ENCODE data around the gene C4orf50. TPM values are rescaled to one million over a fixed set of nuclear protein-coding genes. Genes with fewer than 3 reads are reported as not detected.
"Not testable (repeated sequence)": the region's sequence is repeated elsewhere in the genome, so short reads cannot be mapped to it uniquely, and the experiment has no call there.

C4orf50 gene
- total RNA-seq, 2 donors from 2014 or later = 0.34 to 2.1 TPM

GRCh38 chr4:6017030-6017429, 1.2 kb downstream of the C4orf50 start:
- Mint-ChIP-seq H3K27me3 (peaks cover 12% of the 10 kb centered on the region), H3K27ac (no peak overlapping the region), H3K4me3 (no peak overlapping the region), H3K9me3 (no peaks in the 10 kb centered on the region), H3K4me1 (no peaks in the 10 kb centered on the region), H3K36me3 (ENCODE audit: low read depth) (no peaks in the 10 kb centered on the region)
- no peak for ATAC-seq (replicated peaks)

GRCh38 chr4:6013564-6013963, 4.7 kb downstream of the C4orf50 start:
- Mint-ChIP-seq H3K9me3 (no peaks in the 10 kb centered on the region), H3K4me1 (no peaks in the 10 kb centered on the region), H3K36me3 (ENCODE audit: low read depth) (no peaks in the 10 kb centered on the region), H3K27ac (no peak overlapping the region), H3K4me3 (no peak overlapping the region), H3K27me3 (peaks cover 23% of the 10 kb centered on the region)
- no peak for ATAC-seq (replicated peaks)

- Mint-ChIP-seq H3K36me3 (ENCODE audit: low read depth) (no peaks in the 10 kb centered on the region), H3K27ac (no peak overlapping the region)
Measured at GRCh38 chr4:6012200-6012599, 6.0 kb downstream of the C4orf50 start.

DNA sequence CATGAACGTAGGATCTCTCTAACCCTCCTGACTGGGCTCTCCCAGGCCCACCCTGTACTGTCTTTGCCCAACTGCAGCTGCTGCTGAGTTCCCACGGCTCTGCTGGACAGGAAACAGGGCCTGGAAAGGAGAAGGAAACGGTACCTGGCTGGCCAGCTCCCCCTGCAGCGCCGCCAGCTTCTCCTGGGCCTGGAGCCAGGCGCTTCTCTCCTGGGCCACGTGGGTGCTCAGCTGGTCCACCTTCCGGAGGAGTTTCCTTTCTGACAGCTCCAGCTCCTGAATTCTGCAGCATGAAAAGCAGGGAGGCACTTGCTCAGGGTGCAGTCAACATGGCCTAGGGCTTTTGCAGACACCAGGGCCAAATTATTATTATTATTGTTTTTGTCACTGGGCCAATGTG, 6.5 kb downstream of the C4orf50 start:
- ATAC-seq (replicated peaks) = no peak
- H3K36me3 Mint-ChIP-seq (ENCODE audit: low read depth) = no peaks in the 10 kb centered on the region
- H3K9me3 Mint-ChIP-seq = no peaks in the 10 kb centered on the region
- H3K27me3 Mint-ChIP-seq = peaks cover 27% of the 10 kb centered on the region
- no peak overlapping the region for H3K4me3 Mint-ChIP-seq
- no peaks in the 10 kb centered on the region for H3K4me1 Mint-ChIP-seq
- no peak overlapping the region for H3K27ac Mint-ChIP-seq

More at GRCh38 chr4:6012200-6012599, 6.0 kb downstream of the C4orf50 start:
- Mint-ChIP-seq H3K4me3 (no peak overlapping the region), H3K4me1 (no peaks in the 10 kb centered on the region), H3K27me3 (peaks cover 24% of the 10 kb centered on the region), H3K9me3 (no peaks in the 10 kb centered on the region)
- no peak for ATAC-seq (replicated peaks)

GRCh38 chr4:6011271-6011671, 7.0 kb downstream of the C4orf50 start:
- Mint-ChIP-seq H3K4me3 (no peak overlapping the region), H3K4me1 (no peaks in the 10 kb centered on the region), H3K27me3 (peaks cover 27% of the 10 kb centered on the region), H3K36me3 (ENCODE audit: low read depth) (no peaks in the 10 kb centered on the region), H3K9me3 (no peaks in the 10 kb centered on the region), H3K27ac (no peak overlapping the region)
- ATAC-seq (replicated peaks) = no peak

DNA sequence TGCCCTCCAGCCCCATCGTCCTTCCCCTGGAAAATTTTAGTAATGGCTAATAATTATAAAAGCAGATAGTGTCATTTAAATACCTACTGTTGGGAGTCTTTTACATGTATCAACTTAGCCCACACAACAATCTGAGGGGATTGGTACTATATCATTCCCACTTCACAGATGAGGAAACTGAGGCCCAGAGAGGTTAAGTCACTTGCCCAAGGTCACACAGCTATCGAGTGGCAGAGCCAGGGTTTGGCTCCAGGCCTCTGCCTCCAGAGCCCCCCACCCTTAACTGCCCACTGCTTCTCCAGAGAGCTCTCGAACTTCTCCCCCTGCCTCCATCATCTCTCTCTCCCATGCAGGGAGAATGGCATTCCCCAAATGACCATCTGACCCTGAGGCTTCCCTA, 7.4 kb downstream of the C4orf50 start:
- H3K9me3 Mint-ChIP-seq = no peaks in the 10 kb centered on the region
- peaks cover 27% of the 10 kb centered on the region for H3K27me3 Mint-ChIP-seq
- no peak for ATAC-seq (replicated peaks)
- no peaks in the 10 kb centered on the region for H3K36me3 Mint-ChIP-seq (ENCODE audit: low read depth)
- H3K4me3 Mint-ChIP-seq = no peak overlapping the region
- no peaks in the 10 kb centered on the region for H3K4me1 Mint-ChIP-seq
- no peak overlapping the region for H3K27ac Mint-ChIP-seq

GRCh38 chr4:6009452-6009851, 8.8 kb downstream of the C4orf50 start:
- Mint-ChIP-seq H3K27me3 (peaks cover 27% of the 10 kb centered on the region), H3K4me1 (no peaks in the 10 kb centered on the region), H3K36me3 (ENCODE audit: low read depth) (no peaks in the 10 kb centered on the region), H3K9me3 (no peaks in the 10 kb centered on the region), H3K4me3 (no peak overlapping the region), H3K27ac (no peak overlapping the region)
- no peak for ATAC-seq (replicated peaks)

DNA sequence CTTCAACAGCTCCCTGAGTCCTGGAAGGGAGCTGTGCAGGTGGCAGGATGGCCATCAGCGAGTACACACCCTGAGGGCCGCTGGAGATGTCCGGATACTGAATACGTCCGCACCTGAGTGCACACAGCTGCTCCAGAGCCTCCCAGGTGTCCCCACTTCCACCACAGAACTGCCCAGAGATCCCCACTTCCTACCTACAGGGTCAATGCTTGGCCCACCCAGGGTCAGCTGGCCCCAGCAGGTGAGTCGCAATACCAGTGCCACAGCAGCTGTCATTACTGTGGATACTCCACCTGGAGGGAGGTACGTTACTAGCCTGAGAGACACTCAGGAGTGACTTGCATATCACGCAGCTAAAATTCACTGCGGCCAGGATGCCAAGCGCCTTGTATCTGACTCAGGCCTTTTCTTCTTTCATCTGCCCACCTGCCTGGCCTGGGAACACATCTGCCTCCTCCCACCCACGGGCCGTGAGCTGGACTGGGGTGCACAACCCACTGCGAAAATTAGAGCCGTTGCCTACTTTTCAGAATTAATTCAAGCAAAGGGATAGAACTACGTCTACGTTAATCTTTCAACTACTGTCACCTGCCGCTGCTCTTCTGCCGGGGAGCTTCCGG, 9.4 kb downstream of the C4orf50 start:
- Mint-ChIP-seq H3K27me3 (peaks cover 27% of the 10 kb centered on the region), H3K4me1 (no peaks in the 10 kb centered on the region), H3K9me3 (no peaks in the 10 kb centered on the region), H3K4me3 (no peak overlapping the region), H3K27ac (no peak overlapping the region), H3K36me3 (ENCODE audit: low read depth) (no peaks in the 10 kb centered on the region)
- ATAC-seq (replicated peaks) = no peak

DNA sequence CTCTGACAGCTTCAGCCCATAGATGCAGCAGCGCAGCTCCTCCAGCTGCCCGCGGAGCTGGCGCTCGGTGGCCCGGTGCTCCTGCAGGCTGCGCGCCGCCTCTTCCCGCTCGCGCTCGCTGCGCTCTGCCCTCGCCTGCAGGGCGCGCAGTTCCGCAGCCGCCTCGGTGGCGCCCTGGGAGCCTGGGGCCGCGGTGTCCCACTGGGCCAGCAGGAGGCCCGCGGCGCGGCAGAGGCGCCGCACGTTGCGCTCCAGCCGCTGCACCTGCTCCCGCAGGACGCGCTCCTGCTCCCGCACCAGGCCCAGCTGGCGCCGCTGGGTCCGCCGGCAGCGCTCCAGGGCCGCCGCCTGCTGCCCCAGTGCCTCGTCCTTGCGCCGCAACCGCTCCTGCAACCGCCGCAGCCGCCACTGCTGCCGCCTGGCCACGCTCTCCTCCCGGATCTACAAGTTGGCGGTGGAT, 10.1 kb downstream of the C4orf50 start:
- ATAC-seq (replicated peaks) = no peak
- H3K4me1 Mint-ChIP-seq = no peaks in the 10 kb centered on the region
- no peaks in the 10 kb centered on the region for H3K9me3 Mint-ChIP-seq
- peaks cover 27% of the 10 kb centered on the region for H3K27me3 Mint-ChIP-seq
- no peak overlapping the region for H3K27ac Mint-ChIP-seq
- no peak overlapping the region for H3K4me3 Mint-ChIP-seq
- H3K36me3 Mint-ChIP-seq (ENCODE audit: low read depth) = no peaks in the 10 kb centered on the region

- peaks cover 14% of the 10 kb centered on the region for H3K27me3 Mint-ChIP-seq
- H3K27ac Mint-ChIP-seq = no peak overlapping the region
Measured at GRCh38 chr4:6005175-6005574, 13.1 kb downstream of the C4orf50 start.

DNA sequence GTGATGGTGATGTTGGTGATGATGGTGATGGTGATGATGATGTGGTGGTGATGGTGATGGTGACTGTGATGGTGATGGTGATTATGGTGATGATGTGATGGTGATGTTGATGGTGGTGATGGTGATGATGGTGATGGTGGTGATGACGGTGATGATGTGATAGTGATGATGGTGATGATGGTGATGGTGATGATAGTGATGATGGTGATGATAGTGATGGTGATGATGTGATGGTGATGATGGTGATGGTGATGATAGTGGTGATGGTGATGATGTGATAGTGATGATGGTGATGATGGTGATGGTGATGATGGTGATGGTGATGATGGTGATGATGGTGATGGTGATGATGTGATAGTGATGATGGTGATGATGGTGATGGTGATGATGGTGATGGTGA, 14.7 kb downstream of the C4orf50 start:
- not testable (repeated sequence) for H3K9me3 Mint-ChIP-seq; H3K36me3 Mint-ChIP-seq (ENCODE audit: low read depth); H3K4me1 Mint-ChIP-seq; H3K27ac Mint-ChIP-seq; H3K4me3 Mint-ChIP-seq; ATAC-seq (replicated peaks)
- H3K27me3 Mint-ChIP-seq = peaks cover 14% of the 10 kb centered on the region

More at GRCh38 chr4:6005175-6005574, 13.1 kb downstream of the C4orf50 start:
- no peak for ATAC-seq (replicated peaks)
- no peak overlapping the region for H3K4me3 Mint-ChIP-seq
- no peaks in the 10 kb centered on the region for H3K36me3 Mint-ChIP-seq (ENCODE audit: low read depth)
- no peaks in the 10 kb centered on the region for H3K4me1 Mint-ChIP-seq
- no peaks in the 10 kb centered on the region for H3K9me3 Mint-ChIP-seq

GRCh38 chr4:6002926-6003325, 15.3 kb downstream of the C4orf50 start:
- Mint-ChIP-seq H3K4me1 (no peaks in the 10 kb centered on the region), H3K27me3 (peaks cover 12% of the 10 kb centered on the region), H3K9me3 (no peaks in the 10 kb centered on the region), H3K36me3 (ENCODE audit: low read depth) (no peaks in the 10 kb centered on the region), H3K27ac (no peak overlapping the region), H3K4me3 (no peak overlapping the region)
- ATAC-seq (replicated peaks) = no peak

- no peaks in the 10 kb centered on the region for H3K4me1 Mint-ChIP-seq
- H3K4me3 Mint-ChIP-seq = no peak overlapping the region
- H3K9me3 Mint-ChIP-seq = no peaks in the 10 kb centered on the region
Measured at GRCh38 chr4:6002492-6002833, 15.8 kb downstream of the C4orf50 start.

GRCh38 chr4:6001680-6002491, 16.3 kb downstream of the C4orf50 start:
- H3K27me3 Mint-ChIP-seq = peaks cover 8% of the 10 kb centered on the region
- no peak for ATAC-seq (replicated peaks)
- no peaks in the 10 kb centered on the region for H3K36me3 Mint-ChIP-seq (ENCODE audit: low read depth)
- H3K9me3 Mint-ChIP-seq = no peaks in the 10 kb centered on the region
- no peak overlapping the region for H3K27ac Mint-ChIP-seq
- no peak overlapping the region for H3K4me3 Mint-ChIP-seq
- no peaks in the 10 kb centered on the region for H3K4me1 Mint-ChIP-seq

More at GRCh38 chr4:6002492-6002833, 15.8 kb downstream of the C4orf50 start:
- H3K27me3 Mint-ChIP-seq = peaks cover 10% of the 10 kb centered on the region
- ATAC-seq (replicated peaks) = no peak
- no peaks in the 10 kb centered on the region for H3K36me3 Mint-ChIP-seq (ENCODE audit: low read depth)
- no peak overlapping the region for H3K27ac Mint-ChIP-seq

DNA sequence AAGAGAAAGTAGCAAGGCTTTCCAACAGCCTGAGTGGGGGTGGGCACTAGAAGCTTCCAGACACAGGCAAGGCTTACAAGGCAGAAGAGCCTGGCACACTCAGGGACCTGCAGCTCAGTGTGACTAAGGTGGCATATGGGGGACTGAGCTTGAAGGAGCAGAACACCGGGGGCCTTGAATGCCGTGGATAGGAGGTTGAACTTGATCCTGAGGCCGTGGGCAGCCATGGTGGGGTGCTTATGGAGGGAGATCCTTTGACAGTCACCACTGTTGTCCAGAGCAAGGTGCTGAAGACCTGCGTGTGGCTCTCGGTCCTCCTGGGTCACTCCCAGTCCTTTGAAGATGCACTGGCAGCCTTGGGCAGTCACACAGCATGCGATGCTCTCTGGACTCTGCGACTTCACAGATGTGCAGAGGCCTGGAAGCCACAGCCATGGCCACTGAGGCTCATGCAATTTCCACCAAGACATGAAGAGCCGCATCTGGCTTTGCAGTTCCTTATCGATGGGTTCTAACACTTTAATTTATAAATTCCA, 18.3 kb downstream of the C4orf50 start:
- H3K9me3 Mint-ChIP-seq = no peaks in the 10 kb centered on the region
- no peak for ATAC-seq (replicated peaks)
- H3K36me3 Mint-ChIP-seq (ENCODE audit: low read depth) = no peaks in the 10 kb centered on the region
- H3K27me3 Mint-ChIP-seq = peaks cover 12% of the 10 kb centered on the region
- H3K27ac Mint-ChIP-seq = no peak overlapping the region
- H3K4me1 Mint-ChIP-seq = no peaks in the 10 kb centered on the region
- H3K4me3 Mint-ChIP-seq = no peak overlapping the region
